ENCODE results near the gene PPP4R2.

DNA sequence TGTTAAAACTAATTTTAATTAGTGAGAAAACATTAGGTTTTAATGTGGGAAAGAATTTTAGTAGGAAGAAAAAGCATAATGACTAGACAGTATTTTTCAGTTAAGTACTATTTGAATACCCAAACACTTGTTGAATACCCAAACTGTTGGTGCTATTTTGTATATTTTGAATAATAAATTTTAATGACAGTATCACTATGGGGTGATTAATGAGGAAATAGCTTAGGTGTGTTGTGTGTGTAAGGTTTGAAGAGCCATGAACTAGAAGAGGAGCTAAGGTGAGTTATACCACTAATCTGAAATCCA, 60.2 kb downstream of the PPP4R2 start:
- TF ChIP-seq, protein P1, sequence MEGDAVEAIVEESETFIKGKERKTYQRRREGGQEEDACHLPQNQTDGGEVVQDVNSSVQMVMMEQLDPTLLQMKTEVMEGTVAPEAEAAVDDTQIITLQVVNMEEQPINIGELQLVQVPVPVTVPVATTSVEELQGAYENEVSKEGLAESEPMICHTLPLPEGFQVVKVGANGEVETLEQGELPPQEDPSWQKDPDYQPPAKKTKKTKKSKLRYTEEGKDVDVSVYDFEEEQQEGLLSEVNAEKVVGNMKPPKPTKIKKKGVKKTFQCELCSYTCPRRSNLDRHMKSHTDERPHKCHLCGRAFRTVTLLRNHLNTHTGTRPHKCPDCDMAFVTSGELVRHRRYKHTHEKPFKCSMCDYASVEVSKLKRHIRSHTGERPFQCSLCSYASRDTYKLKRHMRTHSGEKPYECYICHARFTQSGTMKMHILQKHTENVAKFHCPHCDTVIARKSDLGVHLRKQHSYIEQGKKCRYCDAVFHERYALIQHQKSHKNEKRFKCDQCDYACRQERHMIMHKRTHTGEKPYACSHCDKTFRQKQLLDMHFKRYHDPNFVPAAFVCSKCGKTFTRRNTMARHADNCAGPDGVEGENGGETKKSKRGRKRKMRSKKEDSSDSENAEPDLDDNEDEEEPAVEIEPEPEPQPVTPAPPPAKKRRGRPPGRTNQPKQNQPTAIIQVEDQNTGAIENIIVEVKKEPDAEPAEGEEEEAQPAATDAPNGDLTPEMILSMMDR (IDR thresholded peaks at IDR 0.05; ENCODE audit: low read length), result no peak
- TF ChIP-seq EZH2 (IDR thresholded peaks at IDR 0.05; ENCODE audit: borderline replicate concordance, low read length), result no peak
